ENCODE measurements around the gene AMER1. TPM values are rescaled to one million over a fixed set of nuclear protein-coding genes. Genes with fewer than 3 reads are reported as not detected.

Gene AMER1
- total and polyA plus RNA-seq, 9 of the 15 experiments (the other 6 are each of a cell fraction or from before 2014, with no cell fraction given): 0.29 to 4.6 (median 3.0) TPM

DNA sequence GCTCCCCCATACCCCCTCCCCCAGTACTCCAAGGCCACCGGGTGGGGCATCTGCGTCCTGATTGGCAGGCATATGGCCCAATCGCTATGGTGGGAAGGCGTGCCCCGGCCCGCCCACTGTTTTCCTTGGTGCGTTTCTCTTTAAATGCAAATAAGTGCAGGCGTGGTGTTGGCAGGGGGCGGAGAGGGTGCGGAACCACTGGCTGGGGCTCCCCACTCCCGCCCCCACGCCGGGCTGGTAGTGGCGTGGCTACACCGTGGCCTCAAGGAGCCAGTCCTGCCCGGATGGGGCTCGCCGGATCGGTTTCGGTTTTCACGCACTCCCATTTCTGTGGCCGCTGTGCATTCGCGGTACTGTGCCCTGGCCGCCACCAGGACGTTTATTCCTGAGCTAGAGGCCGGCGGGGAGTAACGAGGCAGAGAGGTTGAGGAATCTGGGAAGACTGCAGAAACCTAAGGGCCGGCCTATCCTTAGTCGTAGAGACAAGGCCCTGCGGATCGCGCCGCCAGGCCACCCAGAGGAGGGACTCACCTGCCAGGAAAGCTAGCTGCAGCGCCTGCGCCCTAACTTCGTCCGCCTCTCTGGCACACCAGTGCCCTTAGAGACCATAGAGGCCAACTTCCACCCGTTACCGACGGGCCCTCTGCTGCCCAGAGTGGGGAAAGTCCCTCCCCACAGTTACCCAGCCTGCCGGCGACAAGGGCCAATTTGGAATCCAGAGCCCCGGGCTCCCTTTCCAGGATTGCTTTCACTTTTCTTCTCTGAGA lies 410 bp upstream of the AMER1 start (continued):
- TF ChIP-seq TEAD1 (CRISPR knock-in tag; IDR thresholded peaks at IDR 0.05) (no peak), E4F1 (CRISPR knock-in tag; IDR thresholded peaks at IDR 0.05; ENCODE audit: borderline replicate concordance) (no peak), USF2 (CRISPR knock-in tag; IDR thresholded peaks at IDR 0.05) (no peak), RBFOX2 (IDR thresholded peaks at IDR 0.05; ENCODE audit: low read depth, low read length) (peak; percentile 79), PHB2 (IDR thresholded peaks at IDR 0.05; ENCODE audit: low read depth) (no peak), FOXP4 (CRISPR knock-in tag; IDR thresholded peaks at IDR 0.05; ENCODE audit: borderline replicate concordance) (no peak), ZFP91 (CRISPR knock-in tag; IDR thresholded peaks at IDR 0.05) (peak; percentile 93), ZNF740 (CRISPR knock-in tag; IDR thresholded peaks at IDR 0.05) (no peak), ZNF740 (tag; IDR thresholded peaks at IDR 0.05) (peak in 1 of 2 experiments; percentile 46; a peak in 1 of 4 replicates), BHLHE40 (IDR thresholded peaks at IDR 0.05; ENCODE audit: low read length) (no peak)
- TF ChIP-seq, protein P1, sequence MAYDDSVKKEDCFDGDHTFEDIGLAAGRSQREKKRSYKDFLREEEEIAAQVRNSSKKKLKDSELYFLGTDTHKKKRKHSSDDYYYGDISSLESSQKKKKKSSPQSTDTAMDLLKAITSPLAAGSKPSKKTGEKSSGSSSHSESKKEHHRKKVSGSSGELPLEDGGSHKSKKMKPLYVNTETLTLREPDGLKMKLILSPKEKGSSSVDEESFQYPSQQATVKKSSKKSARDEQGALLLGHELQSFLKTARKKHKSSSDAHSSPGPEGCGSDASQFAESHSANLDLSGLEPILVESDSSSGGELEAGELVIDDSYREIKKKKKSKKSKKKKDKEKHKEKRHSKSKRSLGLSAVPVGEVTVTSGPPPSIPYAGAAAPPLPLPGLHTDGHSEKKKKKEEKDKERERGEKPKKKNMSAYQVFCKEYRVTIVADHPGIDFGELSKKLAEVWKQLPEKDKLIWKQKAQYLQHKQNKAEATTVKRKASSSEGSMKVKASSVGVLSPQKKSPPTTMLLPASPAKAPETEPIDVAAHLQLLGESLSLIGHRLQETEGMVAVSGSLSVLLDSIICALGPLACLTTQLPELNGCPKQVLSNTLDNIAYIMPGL (CRISPR knock-in tag; IDR thresholded peaks at IDR 0.05): no peak

All from K562 (cell line).